CD1c-positive myeloid dendritic cell (primary cell): ENCODE measurements around the gene SEZ6.

ENCODE experiments used
- DNase-seq: peaks from one replicate; pipeline ENCODE4 v3.0.0-alpha.2; 2016; ENCODE audit errors: extremely low spot score

The SEZ6 gene

DNA sequence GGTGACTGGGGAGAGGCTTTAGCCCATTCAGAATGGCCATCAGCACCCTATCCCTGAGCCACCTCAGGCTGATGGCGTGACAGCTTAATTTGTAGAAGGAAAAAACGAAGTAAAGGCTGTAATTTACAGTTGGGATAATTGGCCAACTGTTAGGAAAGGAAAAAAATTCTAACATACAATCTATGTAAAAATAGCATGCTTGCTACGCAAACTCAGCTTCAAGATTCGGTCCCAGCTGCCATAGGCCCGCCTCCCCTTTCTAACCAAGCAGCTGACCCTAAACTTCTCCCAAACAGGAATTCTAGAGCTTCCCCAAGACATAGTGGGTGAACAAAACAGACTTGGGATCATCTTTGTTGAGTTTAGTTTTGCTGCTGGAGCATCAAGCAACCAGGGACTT is 4.9 kb downstream of the SEZ6 start:
- no peak for DNase-seq

DNA sequence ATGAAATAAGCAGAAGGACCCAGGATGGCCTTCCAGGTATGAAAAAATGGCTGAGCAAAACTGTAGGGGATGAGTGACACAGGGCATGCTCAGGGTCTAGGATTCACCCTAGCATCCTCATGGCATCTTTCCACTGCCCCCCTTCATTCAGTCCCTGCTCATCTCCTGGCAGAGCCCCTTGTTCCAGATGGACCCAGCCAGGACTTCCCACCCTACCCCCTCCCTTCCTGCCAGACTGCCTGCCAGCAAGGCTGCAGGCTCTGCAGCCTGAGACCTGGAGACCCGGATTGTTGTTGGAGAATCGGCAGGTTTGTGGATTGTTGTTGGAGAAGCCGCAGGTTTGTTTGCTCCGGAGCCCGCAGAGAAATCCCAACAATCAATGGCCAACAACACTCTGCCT is 6.6 kb downstream of the SEZ6 start:
- DNase-seq = no peak

GRCh38 chr17:28997806-28998205 is 8.0 kb downstream of the SEZ6 start:
- DNase-seq = no peak

DNA sequence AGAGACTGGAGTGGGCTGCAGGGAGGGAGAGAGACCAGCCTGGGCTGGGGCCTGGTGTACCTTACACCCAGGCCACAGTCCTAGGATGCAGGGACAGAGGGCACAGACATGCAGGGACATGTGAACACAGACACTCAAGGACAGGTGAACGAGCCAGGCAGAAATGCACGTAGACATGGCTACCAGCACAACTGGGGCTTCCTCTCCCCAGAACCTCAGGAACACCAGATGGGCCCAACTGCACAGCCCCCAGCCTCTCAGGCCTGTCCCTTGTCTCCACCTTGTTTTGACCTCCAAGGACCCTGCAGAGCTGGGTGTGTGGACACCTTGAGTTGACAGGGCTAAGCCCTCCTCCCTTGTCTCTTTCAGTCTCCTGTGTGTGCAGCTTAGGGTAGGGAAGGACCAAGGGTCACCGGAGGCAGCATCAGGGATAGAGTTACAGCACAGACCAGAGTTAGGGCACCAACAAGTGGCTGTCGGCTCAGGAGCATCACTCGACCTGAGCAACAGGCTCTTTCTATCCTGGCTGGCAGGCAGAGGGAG is 9.2 kb downstream of the SEZ6 start:
- no peak for DNase-seq

DNA sequence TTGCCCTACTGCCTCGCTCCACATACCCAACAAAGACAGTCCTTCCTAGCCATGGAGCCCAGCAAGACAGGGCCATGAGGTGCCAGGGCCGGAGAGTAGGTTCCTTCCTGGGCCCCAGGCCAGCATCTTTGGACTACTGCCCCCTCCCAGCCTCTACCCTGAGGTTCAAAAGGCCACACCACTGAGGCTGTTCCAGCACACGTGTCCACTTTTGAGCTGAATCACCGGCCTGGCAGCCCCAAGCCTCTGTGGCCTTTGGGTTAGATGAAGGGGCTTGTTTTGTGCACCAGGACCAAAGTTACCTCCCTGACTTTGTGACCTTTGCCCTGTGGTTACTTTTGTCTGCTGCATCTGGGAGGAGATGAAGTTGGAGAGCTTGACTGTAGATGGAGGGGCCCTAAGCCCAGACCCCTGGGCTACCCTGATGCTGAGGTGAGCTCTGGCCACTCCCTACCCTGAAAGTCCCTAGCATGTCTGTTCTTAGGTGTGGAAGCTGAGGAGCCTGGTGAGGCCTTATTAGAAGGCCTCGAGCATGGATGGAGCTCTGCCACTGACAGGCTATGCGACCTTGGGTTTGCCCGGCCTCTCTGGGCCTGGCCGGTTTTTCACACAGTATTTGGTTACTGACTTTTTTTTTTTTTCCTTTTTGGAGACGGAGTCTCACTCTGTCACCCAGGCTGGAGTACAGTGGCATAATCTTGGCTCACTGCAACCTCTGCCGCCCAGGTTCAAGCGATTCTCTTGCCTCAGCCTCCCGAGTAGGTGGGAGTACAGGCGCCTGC is 12.0 kb downstream of the SEZ6 start:
- DNase-seq = no peak

DNA sequence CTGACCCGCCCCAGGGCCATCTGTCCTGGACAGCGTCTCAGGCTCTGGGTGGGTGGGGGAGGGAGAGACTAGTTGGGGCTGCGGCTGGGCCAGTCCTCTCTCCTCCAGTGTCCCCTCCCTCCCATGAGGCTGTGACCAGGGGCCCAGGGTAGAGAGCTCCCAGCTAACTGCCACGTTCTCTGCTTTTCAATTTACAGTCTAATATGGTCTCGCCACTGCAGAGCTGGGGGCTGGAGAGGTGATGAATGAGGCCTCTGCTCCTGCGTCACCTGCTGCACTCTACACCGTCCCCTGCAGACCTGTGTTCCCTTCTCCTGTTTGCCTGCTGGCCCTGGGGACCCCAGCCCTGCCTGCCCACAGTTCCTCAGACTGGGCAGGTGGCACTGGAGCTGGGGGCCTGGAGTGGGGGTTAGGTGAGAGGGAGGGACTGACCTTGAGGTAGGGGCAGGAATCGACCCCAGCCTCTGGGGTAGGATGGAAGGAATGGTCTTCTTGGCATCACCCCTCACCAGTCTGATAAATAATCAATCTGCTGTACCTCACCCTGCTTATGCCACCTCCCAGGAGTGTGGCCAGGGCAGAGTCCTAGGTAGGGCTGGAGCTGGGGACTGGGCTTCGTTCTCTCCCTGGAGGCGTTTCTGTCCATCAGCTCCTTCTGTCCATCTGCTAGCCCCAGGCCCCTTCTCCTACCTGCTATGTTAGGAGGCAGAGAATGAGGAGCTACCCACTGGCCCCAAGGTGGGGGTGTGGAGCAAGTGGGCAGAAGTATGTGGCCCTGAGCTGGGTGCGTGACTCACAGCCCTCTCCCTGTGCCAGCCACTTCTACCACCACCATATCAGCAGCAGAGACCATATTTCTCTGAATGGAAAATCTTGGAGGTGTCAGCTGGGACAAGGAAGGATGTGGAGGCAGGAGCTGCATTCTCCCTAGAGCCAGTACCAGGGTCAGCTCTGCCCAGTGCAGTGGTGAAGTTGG is 12.9 kb downstream of the SEZ6 start:
- DNase-seq = no peak

- no peak for DNase-seq
These were observed 13.6 kb downstream of the SEZ6 start for GRCh38 chr17:28992185-28992584.

GRCh38 chr17:28991779-28992178 is 14.1 kb downstream of the SEZ6 start:
- DNase-seq = no peak

- DNase-seq = no peak
These were observed 16.8 kb downstream of the SEZ6 start for GRCh38 chr17:28989028-28989427.

DNA sequence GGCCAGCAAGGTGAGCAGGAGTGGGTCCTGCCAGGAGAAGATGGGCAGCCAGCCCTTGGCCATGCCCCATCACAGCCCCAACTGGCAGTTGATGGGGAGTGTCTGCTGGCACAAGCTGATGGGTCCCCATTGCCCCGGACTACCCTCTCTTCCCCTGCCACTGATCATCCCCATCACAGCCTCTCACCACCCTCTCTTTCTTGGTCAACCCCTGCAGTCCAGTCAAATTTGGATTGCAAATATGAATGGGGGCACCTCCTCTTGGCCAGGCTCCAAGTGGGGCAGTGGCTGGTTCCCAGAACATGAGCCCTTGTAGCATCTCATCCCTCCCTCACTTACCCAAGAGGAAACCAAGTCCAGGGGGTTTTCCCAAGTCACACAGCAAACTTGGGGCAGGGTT is 17.4 kb downstream of the SEZ6 start:
- no peak for DNase-seq

- DNase-seq = no peak
These were observed 18.8 kb downstream of the SEZ6 start for GRCh38 chr17:28986714-28987655.

DNA sequence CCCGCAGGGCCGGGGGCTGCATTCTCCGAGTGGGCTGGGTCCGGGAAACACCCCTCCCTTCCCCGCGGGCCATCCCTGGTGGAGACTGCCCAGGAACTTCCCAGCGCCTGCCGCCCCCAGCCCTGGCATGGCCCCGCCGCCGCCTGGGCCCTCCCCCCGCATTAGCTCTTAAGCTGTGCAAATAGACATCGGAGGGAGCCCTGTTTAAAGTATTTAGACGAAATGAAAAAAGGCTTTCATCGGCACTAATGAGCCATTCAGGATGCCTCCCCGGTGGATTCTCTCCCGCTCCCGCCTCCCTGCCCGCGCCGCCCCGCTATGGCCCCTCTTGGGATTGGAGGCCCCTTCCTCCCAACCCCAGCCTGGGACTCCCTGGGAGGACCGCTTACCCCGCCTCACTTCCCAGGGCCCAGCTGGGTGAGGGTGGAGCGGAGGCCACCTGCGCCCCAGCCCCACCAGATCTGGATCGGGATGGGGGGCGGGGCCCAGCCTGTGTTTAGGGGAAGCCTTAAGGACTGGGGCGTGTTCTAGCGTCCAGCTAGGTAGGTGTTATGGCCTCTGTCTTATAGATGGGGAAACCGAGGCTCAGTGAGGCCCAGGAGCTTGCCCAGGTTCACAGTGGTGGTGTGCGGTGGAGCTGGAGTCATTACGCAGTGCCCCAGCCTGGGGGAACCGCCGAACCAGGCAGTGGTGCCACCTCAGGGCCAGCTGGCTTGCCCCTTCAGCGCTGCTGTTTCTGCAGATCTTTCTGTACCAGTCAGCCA is 19.7 kb downstream of the SEZ6 start:
- no peak for DNase-seq

DNA sequence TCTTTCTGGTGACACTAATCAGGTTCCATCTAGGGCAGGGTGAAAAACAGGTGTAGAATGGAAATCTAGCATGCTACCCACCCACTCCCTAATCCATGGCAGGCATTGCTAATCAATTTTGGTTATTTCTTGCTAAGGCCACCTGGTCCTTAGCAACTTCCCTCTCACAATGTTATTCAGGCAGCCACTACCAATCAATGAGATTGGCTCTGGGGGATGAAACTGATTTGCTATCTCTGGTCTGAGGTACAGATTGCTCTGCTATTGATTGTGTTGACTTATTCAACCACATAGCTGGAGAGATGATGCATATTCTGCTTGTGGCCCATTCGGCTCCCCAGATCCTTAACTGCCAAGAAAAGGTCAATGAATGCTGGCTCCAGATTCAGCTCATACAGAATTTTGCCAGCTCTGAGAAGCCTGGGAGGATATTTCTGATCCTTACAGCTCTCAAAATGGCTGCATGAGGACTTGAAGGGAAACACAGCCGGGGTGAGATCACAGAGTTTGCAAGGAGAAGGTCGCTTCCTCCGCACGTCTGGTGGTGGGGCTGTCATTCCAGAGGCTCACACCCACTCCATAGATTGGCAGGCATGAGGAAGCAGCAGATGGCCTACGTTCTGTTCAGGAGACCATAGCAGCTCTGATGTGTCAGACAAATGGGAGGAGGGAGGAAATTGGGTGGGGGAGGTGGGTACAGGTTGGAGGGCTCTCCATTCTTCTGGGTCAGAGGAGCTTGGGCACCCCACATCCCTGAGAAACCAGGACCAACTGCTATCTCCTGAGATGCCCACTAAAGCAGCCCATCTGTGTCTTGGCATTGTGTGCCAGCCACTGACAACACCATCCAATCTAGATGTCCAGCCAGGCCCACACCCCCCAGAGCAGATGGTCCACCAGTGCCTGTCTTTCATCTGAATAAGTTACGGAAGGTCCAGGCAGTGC is 22.3 kb downstream of the SEZ6 start:
- DNase-seq = peak; percentile 87

- DNase-seq = peak; percentile 93
These were observed 23.6 kb downstream of the SEZ6 start for GRCh38 chr17:28982131-28982793.

GRCh38 chr17:28978356-28978964 is 27.4 kb downstream of the SEZ6 start:
- no peak for DNase-seq

DNA sequence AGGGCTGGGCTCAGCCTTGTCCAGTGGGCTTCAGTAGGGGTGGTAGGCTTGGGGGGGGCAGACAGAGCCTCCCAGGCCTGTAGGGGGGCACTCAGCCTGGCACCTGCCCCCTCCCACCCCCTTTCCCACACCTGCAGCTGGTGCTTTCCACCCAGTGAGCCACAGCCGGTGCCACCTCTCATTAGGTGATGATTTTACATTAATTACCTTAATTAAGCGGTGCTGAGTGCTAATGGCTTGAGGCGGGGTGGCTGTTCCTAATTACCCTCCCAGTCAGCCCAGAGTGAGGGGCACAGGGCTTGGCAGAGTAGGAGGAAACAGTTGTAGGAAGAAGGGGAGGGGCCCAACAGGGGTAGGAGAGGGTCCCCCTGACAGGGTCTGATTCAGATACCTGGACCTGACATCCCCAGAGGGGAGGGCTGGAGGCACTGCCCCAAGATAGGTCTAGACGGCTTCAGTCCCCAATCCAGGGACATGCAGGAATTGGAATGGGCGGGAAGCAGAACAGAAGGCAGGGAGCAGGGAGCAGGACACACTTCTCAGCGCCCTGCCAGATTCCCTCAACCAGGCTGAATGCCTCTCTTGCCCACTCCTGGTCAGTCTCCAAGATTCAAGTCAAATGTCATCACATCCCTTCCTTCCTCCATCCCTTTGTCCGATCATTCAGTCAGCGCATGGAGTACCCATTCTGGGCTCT is 28.0 kb downstream of the SEZ6 start:
- DNase-seq = no peak

GRCh38 chr17:28975646-28976045 is 30.2 kb downstream of the SEZ6 start:
- no peak for DNase-seq

- no peak for DNase-seq
These were observed 30.8 kb downstream of the SEZ6 start for GRCh38 chr17:28975031-28975430.
